ENCODE data around the gene C11orf58.

DNA sequence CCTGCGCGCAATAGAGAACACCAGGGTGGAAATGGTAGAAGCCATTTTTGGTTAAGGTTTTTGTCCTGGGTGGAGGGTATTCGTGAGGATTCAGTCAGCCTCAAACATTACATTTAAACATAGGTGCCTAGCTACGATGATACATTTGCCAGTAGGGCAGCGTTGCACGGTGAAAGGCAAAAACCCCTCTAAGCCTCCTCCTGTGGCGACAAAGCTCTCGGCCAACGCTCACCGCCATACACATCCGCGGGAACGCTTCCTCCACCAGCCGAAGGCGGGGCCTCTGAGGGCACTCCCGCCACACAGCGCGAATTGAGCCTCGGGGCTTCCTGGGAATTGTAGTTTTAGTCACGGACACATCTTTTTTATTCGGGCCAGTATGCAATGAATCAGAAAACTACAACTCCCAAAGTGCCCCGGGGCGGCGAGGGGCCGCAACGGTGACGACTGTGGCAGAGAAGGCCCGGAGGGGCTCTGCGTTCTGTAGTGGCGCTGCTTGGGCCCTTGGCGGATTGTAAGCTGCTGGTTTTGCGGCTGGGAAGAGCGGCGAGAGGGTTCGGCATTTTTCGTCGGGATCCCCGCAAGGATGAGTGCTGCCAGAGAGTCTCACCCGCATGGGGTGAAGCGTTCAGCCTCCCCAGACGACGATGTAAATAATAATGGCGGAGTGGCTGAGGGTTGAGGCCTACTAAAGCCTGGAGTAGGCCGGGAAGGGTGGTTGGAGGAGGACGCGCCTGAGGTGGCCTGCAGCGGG lies at the start of gene C11orf58:
- TF ChIP-seq, protein P1, sequence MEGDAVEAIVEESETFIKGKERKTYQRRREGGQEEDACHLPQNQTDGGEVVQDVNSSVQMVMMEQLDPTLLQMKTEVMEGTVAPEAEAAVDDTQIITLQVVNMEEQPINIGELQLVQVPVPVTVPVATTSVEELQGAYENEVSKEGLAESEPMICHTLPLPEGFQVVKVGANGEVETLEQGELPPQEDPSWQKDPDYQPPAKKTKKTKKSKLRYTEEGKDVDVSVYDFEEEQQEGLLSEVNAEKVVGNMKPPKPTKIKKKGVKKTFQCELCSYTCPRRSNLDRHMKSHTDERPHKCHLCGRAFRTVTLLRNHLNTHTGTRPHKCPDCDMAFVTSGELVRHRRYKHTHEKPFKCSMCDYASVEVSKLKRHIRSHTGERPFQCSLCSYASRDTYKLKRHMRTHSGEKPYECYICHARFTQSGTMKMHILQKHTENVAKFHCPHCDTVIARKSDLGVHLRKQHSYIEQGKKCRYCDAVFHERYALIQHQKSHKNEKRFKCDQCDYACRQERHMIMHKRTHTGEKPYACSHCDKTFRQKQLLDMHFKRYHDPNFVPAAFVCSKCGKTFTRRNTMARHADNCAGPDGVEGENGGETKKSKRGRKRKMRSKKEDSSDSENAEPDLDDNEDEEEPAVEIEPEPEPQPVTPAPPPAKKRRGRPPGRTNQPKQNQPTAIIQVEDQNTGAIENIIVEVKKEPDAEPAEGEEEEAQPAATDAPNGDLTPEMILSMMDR (IDR thresholded peaks at IDR 0.05 in 4 of 5, conservative IDR thresholded peaks at IDR 0.05 in 1 of 5) = peak in 1 of 5 experiments; percentile 13
- peak; percentile 94 to 95 for TF ChIP-seq POLR2A (IDR thresholded peaks at IDR 0.05)
